Measurements from ENCODE around the gene NDUFAF3.
A peak's percentile ranks its signal among the peaks of the same experiment; 100 is the strongest.

The NDUFAF3 gene, protein sequence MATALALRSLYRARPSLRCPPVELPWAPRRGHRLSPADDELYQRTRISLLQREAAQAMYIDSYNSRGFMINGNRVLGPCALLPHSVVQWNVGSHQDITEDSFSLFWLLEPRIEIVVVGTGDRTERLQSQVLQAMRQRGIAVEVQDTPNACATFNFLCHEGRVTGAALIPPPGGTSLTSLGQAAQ

DNA sequence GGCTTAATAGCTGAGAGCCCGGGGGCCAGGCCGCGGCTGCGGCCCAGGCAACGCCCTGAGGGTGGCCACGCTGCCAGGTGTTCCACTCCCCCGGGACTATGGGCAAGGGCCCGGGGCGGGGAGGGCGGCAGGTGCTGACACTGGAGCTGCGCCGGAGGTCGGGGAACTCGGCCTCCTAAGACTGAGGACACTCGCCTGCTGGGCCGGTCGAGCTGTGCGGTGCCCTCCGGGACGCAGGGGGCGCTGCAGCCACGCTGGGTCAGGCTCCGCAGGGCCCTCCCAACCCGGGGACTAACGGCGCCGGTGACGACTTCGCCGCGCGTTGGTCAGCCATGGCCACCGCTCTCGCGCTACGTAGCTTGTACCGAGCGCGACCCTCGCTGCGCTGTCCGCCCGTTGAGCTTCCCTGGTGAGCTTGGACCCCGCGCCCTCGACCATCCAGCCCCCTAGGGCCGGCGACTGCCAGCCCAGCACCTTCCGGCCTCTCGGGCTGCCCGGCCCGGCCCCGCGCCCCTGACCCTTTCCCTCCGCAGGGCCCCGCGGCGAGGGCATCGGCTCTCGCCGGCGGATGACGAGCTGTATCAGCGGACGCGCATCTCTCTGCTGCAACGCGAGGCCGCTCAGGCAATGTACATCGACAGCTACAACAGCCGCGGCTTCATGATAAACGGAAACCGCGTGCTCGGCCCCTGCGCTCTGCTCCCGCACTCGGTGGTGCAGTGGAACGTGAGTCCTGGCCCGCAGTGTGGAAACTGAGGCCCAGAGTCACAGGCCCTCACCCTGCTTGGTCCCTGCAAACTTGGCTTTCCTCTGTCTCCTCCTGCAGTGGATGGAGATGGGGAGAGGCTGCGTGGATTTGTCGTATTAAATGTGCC is at the start of gene NDUFAF3:
TSS of gene NDUFAF3 (plus strand) at position 309 of the 875 bp plus-strand sequence. CDS start at position 333, 24 bp downstream.
- peaks cover 26% of the 10 kb centered on the region for H3K36me3 Mint-ChIP-seq (ENCODE audit: low read depth)
- DNase-seq: peak; percentile 97
- H3K27me3 Mint-ChIP-seq (ENCODE audit: low read depth, poor library complexity): no peaks in the 10 kb centered on the region
- TF ChIP-seq, protein P1, sequence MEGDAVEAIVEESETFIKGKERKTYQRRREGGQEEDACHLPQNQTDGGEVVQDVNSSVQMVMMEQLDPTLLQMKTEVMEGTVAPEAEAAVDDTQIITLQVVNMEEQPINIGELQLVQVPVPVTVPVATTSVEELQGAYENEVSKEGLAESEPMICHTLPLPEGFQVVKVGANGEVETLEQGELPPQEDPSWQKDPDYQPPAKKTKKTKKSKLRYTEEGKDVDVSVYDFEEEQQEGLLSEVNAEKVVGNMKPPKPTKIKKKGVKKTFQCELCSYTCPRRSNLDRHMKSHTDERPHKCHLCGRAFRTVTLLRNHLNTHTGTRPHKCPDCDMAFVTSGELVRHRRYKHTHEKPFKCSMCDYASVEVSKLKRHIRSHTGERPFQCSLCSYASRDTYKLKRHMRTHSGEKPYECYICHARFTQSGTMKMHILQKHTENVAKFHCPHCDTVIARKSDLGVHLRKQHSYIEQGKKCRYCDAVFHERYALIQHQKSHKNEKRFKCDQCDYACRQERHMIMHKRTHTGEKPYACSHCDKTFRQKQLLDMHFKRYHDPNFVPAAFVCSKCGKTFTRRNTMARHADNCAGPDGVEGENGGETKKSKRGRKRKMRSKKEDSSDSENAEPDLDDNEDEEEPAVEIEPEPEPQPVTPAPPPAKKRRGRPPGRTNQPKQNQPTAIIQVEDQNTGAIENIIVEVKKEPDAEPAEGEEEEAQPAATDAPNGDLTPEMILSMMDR (IDR thresholded peaks at IDR 0.05): peak; percentile 93
- no peaks in the 10 kb centered on the region for H3K9me3 Mint-ChIP-seq
- H3K4me3 Mint-ChIP-seq: peak within 1 kb of the TSS; percentile 96
- H3K4me1 Mint-ChIP-seq: peaks cover 41% of the 10 kb centered on the region
- peak within 1 kb of the TSS; percentile 99 for H3K27ac Mint-ChIP-seq

DNA sequence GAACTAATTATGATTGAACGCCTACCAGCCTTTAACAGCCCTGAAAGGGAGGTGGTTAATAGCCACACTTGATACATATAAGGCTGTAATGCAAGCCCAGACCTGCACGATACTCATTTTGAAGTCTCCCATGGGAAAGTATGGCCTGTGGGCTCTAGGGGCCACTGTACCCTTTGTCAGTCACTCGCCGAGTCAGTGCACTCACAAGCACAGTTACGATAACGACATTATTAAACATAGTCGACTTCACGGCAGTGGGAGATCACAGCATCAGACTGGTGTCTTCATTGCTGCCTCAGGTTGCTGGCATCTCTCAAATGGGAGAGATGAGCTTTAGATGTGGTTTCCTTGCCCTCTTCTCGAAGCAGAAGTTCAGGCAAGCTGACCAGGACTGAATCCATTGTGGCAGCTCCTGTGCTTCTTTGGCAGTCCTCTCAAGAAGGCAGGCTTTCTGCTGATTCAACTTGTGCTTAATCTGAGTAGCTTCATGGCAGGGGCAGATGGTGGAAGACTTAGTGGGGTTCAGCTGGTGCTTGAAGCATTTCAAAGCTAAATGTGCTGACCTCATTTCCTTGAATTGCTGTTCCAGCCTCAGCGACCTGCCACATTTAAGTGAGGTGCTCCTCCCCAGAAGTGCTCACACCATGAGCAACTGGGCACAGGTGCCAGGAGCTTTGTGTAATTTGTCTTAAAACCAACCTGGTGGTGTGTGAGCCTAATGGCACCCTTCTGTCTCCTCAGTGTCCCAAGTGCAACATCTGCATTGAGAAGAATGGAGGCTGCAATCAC is 47.7 kb upstream of the NDUFAF3 start:
- H3K9me3 Mint-ChIP-seq: no peaks in the 10 kb centered on the region
- no peaks in the 10 kb centered on the region for H3K4me1 Mint-ChIP-seq
- no peaks in the 10 kb centered on the region for H3K27me3 Mint-ChIP-seq (ENCODE audit: low read depth, poor library complexity)
- peaks cover 67% of the 10 kb centered on the region for H3K36me3 Mint-ChIP-seq (ENCODE audit: low read depth)
- TF ChIP-seq, protein P1 (IDR thresholded peaks at IDR 0.05): no peak
- no peak for DNase-seq
- no peak overlapping the region for H3K27ac Mint-ChIP-seq
- no peak overlapping the region for H3K4me3 Mint-ChIP-seq

DNA sequence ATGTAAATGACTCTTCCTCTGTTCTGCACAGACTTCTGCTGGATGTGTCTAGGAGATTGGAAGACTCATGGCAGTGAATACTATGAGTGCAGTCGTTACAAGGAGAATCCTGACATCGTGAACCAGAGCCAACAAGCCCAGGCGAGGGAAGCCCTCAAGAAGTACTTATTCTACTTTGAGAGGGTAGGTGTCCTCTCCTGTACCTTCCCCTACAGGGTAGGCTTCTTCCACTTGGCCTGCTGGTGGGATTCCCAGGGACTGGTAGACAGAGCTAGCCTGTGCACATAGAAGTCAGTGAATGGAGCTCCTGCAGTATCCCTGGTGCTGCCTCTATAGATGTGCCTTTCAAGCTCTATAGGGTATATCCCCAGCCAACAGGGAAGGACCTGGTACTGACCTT is 42.5 kb upstream of the NDUFAF3 start:
- H3K27ac Mint-ChIP-seq: no peak overlapping the region
- H3K4me1 Mint-ChIP-seq: no peaks in the 10 kb centered on the region
- peaks cover 59% of the 10 kb centered on the region for H3K36me3 Mint-ChIP-seq (ENCODE audit: low read depth)
- no peak for DNase-seq
- TF ChIP-seq, protein P1 (IDR thresholded peaks at IDR 0.05): no peak
- H3K9me3 Mint-ChIP-seq: no peaks in the 10 kb centered on the region
- no peaks in the 10 kb centered on the region for H3K27me3 Mint-ChIP-seq (ENCODE audit: low read depth, poor library complexity)
- H3K4me3 Mint-ChIP-seq: no peak overlapping the region

DNA sequence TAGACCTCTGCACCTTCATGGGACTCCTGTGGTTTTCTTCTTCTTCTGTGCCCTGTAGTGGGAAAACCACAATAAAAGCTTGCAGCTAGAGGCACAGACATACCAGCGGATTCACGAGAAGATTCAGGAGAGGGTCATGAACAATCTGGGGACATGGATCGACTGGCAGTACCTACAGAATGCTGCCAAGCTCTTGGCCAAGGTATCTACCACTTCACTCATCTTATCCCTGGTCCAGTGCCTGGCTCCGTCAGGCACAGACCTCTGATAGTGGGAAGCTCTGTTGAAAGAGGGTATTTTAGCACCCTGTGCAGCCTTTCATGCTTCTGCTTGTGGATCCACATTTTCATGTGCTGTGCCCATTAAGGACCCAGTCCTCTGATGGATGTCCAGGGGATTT is 41.6 kb upstream of the NDUFAF3 start:
- DNase-seq: no peak
- peaks cover 50% of the 10 kb centered on the region for H3K36me3 Mint-ChIP-seq (ENCODE audit: low read depth)
- no peaks in the 10 kb centered on the region for H3K9me3 Mint-ChIP-seq
- no peak overlapping the region for H3K4me3 Mint-ChIP-seq
- H3K27me3 Mint-ChIP-seq (ENCODE audit: low read depth, poor library complexity): no peaks in the 10 kb centered on the region
- H3K4me1 Mint-ChIP-seq: no peaks in the 10 kb centered on the region
- TF ChIP-seq, protein P1 (IDR thresholded peaks at IDR 0.05): no peak
- H3K27ac Mint-ChIP-seq: no peak overlapping the region

DNA sequence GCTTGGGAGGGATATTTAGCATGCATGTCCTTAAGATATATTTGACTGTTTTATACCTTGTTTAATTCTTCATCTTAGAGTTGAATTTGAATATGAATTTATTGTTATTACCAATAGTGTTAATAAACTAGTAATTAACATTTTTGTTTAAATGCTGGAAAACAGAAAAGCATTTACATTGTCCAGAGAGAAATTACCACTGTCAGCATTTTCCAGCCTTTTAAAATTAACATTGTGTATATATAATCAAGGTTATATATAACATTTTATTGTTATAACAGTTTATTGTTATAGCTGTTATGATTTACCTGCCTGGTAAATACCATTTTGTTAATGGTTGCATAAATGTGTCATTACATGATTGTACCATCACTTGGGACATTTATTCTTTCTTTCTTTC is 39.9 kb upstream of the NDUFAF3 start:
- H3K36me3 Mint-ChIP-seq (ENCODE audit: low read depth): peaks cover 40% of the 10 kb centered on the region

More for the DNA sequence above, 39.9 kb upstream of the NDUFAF3 start:
- Mint-ChIP-seq H3K27me3 (ENCODE audit: low read depth, poor library complexity) (no peaks in the 10 kb centered on the region), H3K27ac (no peak overlapping the region), H3K4me3 (no peak overlapping the region), H3K9me3 (no peaks in the 10 kb centered on the region), H3K4me1 (no peaks in the 10 kb centered on the region)
- DNase-seq: no peak
- TF ChIP-seq, protein P1 (IDR thresholded peaks at IDR 0.05): no peak

Measured in nephron progenitor cell (in vitro differentiated cells).